NK-92 (cell line): Measurements from ENCODE around the gene SCAMP4.

Experiments
- DNase-seq: peaks from one replicate; lab custom pipeline; 2025; ENCODE audit not compliant: unreplicated experiment; lab: John Stamatoyannopoulos, UW

SCAMP4 gene

DNA sequence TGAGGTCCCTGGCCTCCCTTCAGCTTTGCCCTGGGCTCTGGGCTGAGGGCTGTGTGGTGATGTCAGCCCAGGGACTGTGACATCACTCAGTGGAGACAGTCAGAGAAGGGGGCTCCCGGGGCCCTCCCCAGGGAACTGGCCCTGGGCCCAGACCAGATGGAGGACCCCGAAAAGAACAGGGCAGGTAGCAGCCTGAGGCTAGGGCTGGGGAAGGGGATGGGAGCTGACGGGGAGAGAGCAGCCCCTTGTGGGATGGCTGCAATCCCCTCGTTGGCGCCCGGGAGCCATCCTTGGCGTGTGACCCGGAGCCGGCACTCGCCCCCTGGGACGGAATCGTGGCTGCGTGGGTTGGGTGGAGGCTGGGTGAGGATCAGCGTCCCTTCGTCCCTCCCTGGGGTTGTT is 49.3 kb downstream of the SCAMP4 start:
- no peak for DNase-seq

DNA sequence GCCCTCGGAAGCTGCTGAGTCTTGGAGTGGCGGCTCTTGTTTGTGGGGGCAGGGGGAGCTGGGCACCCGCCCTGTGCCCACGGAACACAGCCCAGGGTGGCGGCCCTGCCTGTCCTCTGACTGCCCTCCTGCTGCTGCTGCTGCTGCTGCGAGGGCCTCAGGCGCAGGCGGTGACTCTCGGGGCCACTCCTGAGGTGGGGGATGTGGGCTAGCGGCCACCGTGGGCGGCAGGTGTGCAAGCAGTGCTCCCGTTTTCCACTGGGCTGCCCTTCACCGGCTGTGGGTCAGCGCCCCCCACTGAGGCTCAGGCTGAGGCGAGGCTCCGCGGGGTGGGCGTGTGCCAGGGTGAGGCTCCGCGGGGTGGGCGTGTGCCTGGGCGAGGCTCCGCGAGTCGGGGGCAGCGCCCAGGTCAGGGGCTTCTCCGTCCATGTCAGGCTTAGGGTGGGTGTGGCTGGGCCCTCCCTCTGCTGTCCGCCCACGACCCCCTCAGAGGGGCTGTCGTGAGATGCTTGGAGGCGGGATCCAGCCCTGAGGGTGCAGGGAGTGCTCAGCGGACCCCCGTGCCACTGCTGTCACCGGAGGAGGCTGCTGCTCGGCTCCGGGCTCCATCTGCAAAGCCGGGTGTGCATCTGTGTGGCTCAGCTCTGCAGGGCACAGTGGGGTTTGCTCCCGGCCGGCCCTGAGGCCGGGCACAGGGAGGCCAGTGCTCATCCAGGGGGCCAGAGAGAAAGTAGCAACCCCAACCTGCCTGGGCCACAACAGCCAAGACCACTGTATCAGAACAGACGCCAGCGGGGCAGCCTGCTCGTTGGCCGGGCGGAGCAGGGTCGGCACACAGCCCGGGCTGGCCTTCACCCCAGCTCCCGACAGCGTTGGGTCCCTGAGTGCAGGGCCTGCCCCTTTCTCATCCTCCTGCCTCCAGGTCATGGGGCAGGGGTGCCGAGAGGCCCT is 50.2 kb downstream of the SCAMP4 start:
- DNase-seq, result no peak

DNA sequence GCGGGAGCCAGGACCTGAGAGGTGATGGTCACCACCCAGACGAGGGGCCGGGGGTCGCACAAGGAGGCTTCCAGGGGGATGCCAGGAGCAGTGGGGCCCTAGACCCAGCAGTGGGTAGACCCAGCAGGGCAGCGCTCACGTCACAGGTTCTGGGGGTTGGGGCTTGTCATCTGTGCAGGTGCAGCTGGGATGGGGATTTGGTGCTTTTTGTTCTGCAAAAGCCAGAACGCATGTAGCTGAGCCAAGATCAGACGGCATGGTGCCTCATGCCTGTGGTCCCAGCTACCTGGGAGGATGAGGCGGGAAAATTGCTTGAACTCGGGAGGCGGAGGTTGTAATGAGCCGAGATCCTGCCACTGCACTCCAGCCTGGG is 50.9 kb downstream of the SCAMP4 start:
- no peak for DNase-seq

GRCh38 chr19:1956868-1957492 is 51.8 kb downstream of the SCAMP4 start:
- no peak for DNase-seq

DNA sequence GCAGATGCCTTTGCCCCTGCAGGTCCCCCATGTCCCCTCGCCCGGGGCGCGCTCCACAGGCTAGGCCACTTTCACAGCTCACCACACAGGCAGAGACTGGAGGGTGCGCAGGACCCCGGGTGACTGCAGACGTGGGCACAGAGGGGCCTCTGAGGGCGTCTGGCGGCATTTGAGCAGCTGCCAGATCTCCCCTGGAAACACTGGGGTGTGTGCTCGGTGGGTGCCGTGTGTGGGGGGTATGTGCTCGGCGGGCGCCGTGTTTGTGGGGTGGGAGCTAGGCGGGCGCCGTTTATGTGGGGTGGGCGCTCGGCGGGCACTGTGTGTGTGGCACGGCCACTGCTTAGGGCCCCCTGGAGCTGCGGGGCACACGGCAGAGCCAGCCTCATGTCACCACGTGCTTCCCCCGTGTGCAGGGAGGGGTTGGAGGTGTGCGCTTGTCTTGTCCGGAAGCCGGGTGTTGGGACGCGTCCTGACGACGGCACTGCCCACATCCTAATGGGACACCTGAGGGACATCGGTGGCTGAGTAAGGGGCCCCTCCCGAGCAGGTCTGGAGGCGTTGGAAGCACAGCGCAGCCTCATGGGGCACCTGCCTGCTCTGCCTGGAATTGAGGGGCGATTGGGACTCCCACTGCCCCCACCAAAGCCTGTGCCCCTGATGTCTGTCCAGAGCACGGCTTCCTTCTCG is 52.5 kb downstream of the SCAMP4 start:
- no peak for DNase-seq

GRCh38 chr19:1959928-1960589 is 54.9 kb downstream of the SCAMP4 start:
- no peak for DNase-seq

DNA sequence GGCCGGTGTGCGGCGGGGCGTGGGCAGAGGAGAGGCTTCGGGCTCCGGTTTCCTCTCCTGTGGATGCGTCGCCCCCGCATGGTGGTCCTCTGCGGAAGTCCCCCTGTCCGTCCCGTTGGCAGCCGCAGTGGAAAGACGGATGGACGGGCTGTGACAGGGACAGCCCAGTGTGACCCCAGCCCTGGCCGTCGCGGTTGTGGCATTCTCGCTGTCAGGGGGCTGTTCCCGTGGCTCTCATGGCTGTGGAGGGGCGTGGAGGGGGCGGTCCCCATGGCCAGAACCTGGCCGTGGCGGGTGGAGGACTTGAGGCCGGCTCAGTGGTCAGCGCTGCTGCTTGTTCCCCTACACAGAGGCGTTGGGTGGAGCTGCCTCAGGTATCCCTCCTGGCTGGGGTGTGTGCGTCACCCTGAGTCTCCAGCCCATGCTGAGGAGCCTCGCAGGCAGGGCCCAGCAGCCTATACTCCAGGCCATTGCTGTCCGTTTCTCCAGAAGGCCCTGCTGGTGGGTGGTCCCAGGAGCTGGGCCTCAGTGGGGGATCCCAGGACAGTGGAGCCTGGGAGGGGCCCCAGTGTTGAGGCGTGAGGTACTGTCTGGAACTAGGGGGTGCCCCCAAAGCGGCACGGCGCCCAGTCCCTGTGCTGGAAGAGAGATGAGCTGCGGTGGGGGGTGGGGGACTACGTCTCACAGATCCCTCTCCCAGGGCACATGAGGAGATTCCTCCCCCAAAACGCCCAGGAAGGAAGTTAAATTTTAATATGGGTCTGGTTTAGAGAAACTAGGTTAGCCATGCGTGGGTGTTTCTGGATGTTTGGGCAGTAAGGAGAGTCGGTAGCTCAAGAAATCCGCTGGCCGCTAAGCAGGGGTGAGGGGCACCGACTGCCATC is 56.0 kb downstream of the SCAMP4 start:
- DNase-seq, result no peak

DNA sequence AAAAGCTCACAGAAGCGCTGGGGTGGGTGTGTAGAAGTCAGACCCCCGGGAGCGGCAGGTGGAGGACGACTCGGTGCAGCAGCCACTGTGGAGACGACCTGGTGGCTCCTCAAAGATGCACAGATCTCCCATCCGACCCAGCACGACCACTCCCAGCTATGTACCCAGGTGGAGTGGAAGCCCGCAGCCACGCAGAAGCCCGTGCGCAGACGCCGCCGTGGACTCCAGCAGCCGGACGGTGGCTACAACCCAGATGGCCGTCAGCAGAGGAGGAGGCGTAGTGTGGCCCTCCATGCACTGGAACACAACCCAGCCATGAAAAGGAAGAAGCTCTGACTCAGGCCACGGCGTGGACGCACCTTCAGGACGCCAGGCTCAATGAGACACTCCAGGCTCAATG is 57.5 kb downstream of the SCAMP4 start:
- no peak for DNase-seq

GRCh38 chr19:1967087-1967608 is 61.9 kb downstream of the SCAMP4 start:
- no peak for DNase-seq

DNA sequence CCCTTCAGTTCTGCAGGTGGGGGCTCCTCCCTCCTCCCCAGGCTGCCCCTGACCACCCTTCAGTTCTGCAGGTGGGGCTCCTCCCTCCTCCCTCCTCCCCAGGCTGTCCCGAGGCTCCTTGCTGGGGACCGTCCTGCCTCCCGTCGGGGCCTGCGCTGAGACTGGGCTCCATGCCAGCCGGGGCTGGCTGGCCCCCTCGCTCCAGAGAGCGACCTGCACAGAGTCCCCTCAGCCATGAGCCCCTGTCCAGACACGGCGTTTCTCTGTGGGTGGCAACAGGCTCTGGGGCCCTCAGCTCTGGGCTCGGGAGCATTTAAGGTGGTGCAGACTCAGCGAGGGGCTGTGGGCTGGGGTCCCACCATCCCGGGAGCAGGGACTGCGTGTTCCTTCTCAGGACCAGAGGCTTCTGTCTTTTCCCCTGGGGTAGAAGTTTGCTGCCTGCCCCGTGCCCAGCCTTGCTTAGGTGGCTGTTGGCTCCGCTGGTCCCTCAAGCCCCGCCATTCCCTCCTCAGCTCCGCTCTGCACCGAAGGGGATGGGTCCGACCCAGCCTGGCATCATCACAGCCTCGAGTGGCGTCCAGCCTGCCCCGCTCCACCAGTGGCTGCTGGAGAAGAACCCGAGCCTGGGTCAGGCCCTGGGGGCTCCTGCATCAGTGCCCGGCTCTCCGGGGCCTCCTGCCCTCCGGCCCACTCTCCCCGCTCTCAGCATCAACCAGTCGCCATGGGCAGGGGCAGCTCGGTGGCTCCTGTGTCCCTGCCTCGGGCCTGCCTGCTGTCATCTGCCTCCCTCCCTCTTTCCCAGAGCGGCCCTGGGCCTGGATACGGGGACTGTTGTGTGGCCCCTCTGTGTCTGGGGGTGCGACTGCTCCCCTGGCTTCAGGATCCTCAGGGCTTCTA is 63.3 kb downstream of the SCAMP4 start:
- no peak for DNase-seq

DNA sequence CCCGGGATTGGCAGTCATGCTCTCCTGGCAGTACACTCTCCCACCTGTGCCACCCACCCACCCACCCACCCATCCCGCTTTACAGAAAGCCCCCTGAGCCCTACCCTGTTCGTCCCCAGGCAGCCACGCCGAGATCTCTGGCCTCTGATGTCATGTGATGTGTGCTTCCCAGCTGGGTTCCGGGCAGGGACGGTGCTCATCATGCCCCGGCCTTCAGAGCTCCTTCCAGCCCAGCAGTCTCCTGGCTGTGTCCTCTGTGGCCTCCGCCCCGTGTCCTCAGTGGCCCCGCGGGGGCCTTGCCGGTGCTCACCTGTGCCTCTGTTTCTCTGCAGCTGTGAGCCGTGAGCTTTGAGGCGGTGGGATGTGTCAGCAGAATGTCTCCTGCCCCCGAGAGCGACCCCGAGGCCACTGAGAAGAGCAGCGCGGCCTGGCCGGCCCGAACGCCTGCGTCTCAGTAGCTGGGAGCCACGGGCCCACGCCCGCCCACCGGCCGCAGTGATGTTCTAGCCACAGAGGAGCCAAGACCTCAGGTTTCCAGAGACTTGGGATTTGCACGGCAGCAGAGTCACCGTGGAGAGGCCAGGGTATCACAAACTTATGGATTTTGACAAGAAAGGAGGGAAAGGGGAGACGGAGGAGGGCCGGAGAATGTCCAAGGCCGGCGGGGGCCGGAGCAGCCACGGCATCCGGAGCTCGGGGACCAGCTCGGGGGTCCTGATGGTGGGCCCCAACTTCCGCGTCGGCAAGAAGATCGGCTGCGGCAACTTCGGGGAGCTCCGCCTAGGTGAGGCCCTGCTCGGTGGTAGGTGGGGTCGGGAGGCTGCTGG is 64.2 kb downstream of the SCAMP4 start:
- no peak for DNase-seq

DNA sequence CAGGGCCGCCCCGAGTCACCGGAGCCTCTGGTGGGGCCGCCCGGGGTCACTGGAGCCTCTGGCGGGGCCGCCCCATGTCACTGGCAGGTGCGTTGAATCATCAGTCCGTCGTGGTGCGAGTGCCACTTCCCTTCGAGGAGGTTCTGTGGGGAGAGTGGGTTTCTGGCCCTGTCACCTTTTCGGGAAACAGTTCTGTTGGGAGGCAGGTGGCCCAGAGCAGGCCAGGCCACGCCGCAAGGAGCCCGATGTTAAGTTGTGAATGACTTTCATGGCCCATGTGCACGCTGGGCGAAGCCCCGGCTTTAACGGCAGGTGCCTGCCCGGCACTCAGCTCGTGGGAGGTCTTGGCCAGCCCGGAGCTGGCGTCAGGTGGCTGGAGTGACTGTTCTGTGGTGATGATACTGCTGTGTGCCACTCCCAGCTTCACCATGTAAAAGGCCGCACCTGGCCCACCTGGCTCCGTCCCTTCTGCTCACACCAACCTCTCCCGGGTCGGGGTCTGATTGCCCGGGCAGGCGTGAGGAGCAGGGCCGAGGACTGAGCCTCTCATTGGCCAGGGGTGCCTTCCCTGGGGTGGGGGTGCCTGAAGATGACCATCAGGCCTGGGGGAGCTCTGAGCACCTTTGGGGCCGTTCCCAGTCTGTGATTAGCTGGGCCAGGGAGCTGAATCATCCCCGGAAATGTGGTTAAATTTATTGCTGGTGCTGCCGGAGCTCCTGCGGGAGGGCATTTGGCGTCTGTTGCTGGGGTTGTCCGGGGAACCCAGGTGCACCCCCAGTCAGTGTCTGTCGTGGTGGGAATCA is 65.0 kb downstream of the SCAMP4 start:
- no peak for DNase-seq

GRCh38 chr19:1970806-1971502 is 65.8 kb downstream of the SCAMP4 start:
- no peak for DNase-seq

DNA sequence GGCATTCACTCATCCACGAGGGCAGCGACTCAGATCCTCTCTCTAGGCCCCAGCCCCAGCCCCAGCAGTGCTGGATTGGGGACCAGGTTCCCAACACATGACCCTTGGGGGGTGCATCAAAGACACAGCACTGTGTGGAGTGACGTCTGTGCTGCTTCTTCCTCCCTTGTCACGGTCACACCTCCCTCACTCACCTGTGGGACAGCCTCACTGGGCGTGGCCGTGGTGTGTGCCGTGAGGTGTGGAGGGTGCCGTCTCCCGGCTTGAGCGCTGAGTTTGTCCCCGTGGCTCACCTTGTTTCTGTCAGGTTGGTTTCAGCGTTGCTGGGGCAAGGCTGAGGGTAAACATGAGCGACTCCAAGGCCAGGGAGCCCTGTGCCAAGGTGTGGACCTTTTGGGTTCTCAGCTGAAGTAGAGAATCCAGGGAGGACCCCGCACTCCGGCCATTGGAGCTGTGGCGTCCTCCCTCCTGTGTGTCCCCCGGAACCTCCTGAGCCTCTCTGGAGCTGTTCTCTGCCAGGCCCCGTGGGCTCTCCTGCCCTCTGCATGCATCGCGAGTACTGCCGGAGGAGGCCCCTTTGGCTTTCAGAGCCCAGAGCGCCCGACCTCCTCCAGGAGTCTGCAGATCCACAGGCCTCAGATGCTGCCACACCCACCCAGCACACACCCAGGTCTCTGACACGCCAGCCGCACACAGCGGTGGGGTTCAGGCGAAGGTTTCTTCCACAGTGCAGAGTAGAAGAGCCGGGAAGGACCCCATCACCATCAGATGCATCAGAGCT is 69.4 kb downstream of the SCAMP4 start:
- DNase-seq, result no peak

GRCh38 chr19:1975162-1975480 is 69.9 kb downstream of the SCAMP4 start:
- DNase-seq, result no peak
